Frontal cortex (tissue), 4 donors: ENCODE results near the gene COCH. TPM values are rescaled to one million over a fixed set of nuclear protein-coding genes. Genes with fewer than 3 reads are reported as not detected.
A peak's percentile ranks its signal among the peaks of the same experiment; 100 is the strongest.
"Not testable (repeated sequence)": the region's sequence is repeated elsewhere in the genome, so short reads cannot be mapped to it uniquely, and the experiment has no call there.

Source experiments
- DNase-seq, 2 donors: peaks; one replicate each; pipeline ENCODE4 v3.0.0; 2012; ENCODE audit warnings: low spot score in 2 of 2
- FAIRE-seq: peaks from 2 replicates; lab custom pipeline; 2012; peaks lifted over from hg19 to GRCh38; lab: Jason Lieb, UNC
- total RNA-seq: library from RNA; depleted of rRNA; stranded (reverse); fragments of >200 nt; gene quantifications from one replicate; pipeline ENCODE4 v1.2.3, GENCODE V29; 2014
- donor health status: control.
- donor health status: control.
- donor health status: control.

Gene COCH
- total RNA-seq, 1 donor from 2014 or later, result 48.5 TPM

GRCh38 chr14:30874999-30875787, 834 bp downstream of the COCH start:
- FAIRE-seq (no peak), DNase-seq (peak in 1 of 2 donors; percentile 15)

- DNase-seq (no peak), FAIRE-seq (no peak)
Measured at GRCh38 chr14:30875788-30876053, 1.4 kb downstream of the COCH start.

GRCh38 chr14:30876692-30877091, 2.3 kb downstream of the COCH start:
- FAIRE-seq (no peak), DNase-seq (no peak)

GRCh38 chr14:30882431-30882830, 8.1 kb downstream of the COCH start:
- no peak for DNase-seq
- FAIRE-seq, result no peak

- no peak for FAIRE-seq
Measured at GRCh38 chr14:30883508-30884294, 9.3 kb downstream of the COCH start.

GRCh38 chr14:30884901-30885300, 10.5 kb downstream of the COCH start:
- FAIRE-seq, result no peak
- DNase-seq, result no peak

More at GRCh38 chr14:30883508-30884294, 9.3 kb downstream of the COCH start:
- DNase-seq, result no peak

GRCh38 chr14:30885840-30886740, 11.7 kb downstream of the COCH start:
- DNase-seq (no peak), FAIRE-seq (no peak)

- DNase-seq, result no peak
- no peak for FAIRE-seq
Measured at GRCh38 chr14:30888480-30889243, 14.3 kb downstream of the COCH start.

GRCh38 chr14:30889244-30889594, 14.9 kb downstream of the COCH start:
- FAIRE-seq (no peak), DNase-seq (no peak)

- no peak for FAIRE-seq
- DNase-seq, result no peak
Measured at GRCh38 chr14:30893819-30894218, 19.5 kb downstream of the COCH start.

- DNase-seq (no peak), FAIRE-seq (no peak)
Measured at GRCh38 chr14:30894923-30895515, 20.7 kb downstream of the COCH start.

- no peak for FAIRE-seq
- DNase-seq, result no peak
Measured at GRCh38 chr14:30896435-30896834, 22.1 kb downstream of the COCH start.

- FAIRE-seq, DNase-seq: not testable (repeated sequence)
Measured at GRCh38 chr14:30897121-30897520, 22.8 kb downstream of the COCH start.

GRCh38 chr14:30903285-30904124, 29.1 kb downstream of the COCH start:
- DNase-seq (no peak), FAIRE-seq (no peak)

GRCh38 chr14:30906752-30907658, 32.6 kb downstream of the COCH start:
- no peak for DNase-seq
- FAIRE-seq, result peak; percentile 67

- no peak for DNase-seq
- FAIRE-seq, result no peak
Measured at GRCh38 chr14:30907659-30908057, 33.3 kb downstream of the COCH start.

- FAIRE-seq, result no peak
- no peak for DNase-seq
Measured at GRCh38 chr14:30908826-30909225, 34.5 kb downstream of the COCH start.
